ENCODE data around the gene MAP3K7CL.

MAP3K7CL gene

DNA sequence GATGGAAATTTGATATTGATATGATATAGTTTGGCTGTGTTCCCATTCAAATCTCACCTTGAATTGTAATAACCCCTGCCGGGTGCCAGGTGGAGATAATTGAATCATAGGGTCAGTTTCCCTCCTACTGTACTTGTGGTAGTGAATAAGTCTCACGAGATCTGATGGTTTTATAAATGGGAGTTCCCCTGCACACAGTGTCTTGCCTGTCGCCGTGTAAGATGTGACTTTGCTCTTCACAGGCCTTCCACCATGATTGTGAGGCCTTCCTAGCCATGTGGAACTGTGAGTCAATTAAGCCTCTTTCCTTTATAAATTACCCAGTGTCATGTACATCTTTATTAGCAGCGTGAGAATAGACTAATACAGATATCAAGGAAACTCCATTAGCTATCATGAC, 74.6 kb downstream of the MAP3K7CL start:
- TF ChIP-seq SP1 (IDR thresholded peaks at IDR 0.05) = no peak
- TF ChIP-seq SUZ12 (IDR thresholded peaks at IDR 0.05) = no peak
- TF ChIP-seq ZNF384 (IDR thresholded peaks at IDR 0.05) = no peak
- no peak for TF ChIP-seq ARNT (IDR thresholded peaks at IDR 0.05)
- TF ChIP-seq, protein P1, sequence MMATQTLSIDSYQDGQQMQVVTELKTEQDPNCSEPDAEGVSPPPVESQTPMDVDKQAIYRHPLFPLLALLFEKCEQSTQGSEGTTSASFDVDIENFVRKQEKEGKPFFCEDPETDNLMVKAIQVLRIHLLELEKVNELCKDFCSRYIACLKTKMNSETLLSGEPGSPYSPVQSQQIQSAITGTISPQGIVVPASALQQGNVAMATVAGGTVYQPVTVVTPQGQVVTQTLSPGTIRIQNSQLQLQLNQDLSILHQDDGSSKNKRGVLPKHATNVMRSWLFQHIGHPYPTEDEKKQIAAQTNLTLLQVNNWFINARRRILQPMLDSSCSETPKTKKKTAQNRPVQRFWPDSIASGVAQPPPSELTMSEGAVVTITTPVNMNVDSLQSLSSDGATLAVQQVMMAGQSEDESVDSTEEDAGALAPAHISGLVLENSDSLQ (IDR thresholded peaks at IDR 0.05) = no peak
- TF ChIP-seq NFRKB (IDR thresholded peaks at IDR 0.05) = no peak
- TF ChIP-seq FOXK2 (IDR thresholded peaks at IDR 0.05) = no peak
- TF ChIP-seq FOXM1 (IDR thresholded peaks at IDR 0.05; ENCODE audit: borderline replicate concordance) = no peak
- no peak for TF ChIP-seq LEF1 (IDR thresholded peaks at IDR 0.05; ENCODE audit: borderline replicate concordance)
- no peak for TF ChIP-seq FOXA1 (IDR thresholded peaks at IDR 0.05)
- no peak for TF ChIP-seq ELF4 (IDR thresholded peaks at IDR 0.05)
- TF ChIP-seq TARDBP (IDR thresholded peaks at IDR 0.05) = no peak
- TF ChIP-seq L3MBTL2 (conservative IDR thresholded peaks at IDR 0.05) = no peak
- TF ChIP-seq CTBP1 (IDR thresholded peaks at IDR 0.05; ENCODE audit: borderline replicate concordance) = no peak
- no peak for TF ChIP-seq BHLHE40 (IDR thresholded peaks at IDR 0.05; ENCODE audit: borderline replicate concordance)
- no peak for TF ChIP-seq HDGF (IDR thresholded peaks at IDR 0.05; ENCODE audit: borderline replicate concordance)
- no peak for DNase-seq (ENCODE audit: extremely low spot score)
- POLR2A ChIA-PET = no interaction called here
- CTCF ChIA-PET = no interaction called here

DNA sequence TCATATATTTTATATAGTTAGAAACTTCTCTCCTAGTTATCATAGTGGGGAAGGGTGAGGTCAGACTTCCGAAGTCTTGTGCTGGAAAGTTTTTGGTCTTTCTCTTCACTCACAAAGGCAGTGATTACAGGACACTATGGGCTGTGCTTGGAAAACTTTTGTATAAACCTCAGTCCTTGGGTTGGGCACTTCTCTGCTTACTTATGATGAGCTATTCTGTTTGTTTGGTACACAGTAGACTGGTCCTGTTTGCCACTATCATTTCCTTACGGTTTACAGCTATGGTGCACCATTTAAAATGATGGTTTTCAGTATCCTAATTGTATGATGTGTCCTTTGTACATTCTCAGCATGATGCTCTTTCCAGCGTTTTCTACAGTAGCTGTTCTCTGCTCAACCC, 75.5 kb downstream of the MAP3K7CL start:
- no peak for TF ChIP-seq ZNF384 (IDR thresholded peaks at IDR 0.05)
- TF ChIP-seq ELF4 (IDR thresholded peaks at IDR 0.05) = no peak
- no peak for TF ChIP-seq BHLHE40 (IDR thresholded peaks at IDR 0.05; ENCODE audit: borderline replicate concordance)
- no peak for TF ChIP-seq SP1 (IDR thresholded peaks at IDR 0.05)
- TF ChIP-seq SUZ12 (IDR thresholded peaks at IDR 0.05) = no peak
- TF ChIP-seq FOXA1 (IDR thresholded peaks at IDR 0.05) = no peak
- no peak for TF ChIP-seq FOXK2 (IDR thresholded peaks at IDR 0.05)
- TF ChIP-seq LEF1 (IDR thresholded peaks at IDR 0.05; ENCODE audit: borderline replicate concordance) = no peak
- TF ChIP-seq HDGF (IDR thresholded peaks at IDR 0.05; ENCODE audit: borderline replicate concordance) = no peak
- no peak for TF ChIP-seq FOXM1 (IDR thresholded peaks at IDR 0.05; ENCODE audit: borderline replicate concordance)
- no peak for TF ChIP-seq TARDBP (IDR thresholded peaks at IDR 0.05)
- TF ChIP-seq CTBP1 (IDR thresholded peaks at IDR 0.05; ENCODE audit: borderline replicate concordance) = no peak
- no peak for TF ChIP-seq ARNT (IDR thresholded peaks at IDR 0.05)
- no peak for TF ChIP-seq L3MBTL2 (conservative IDR thresholded peaks at IDR 0.05)
- TF ChIP-seq, protein P1 (IDR thresholded peaks at IDR 0.05) = no peak
- TF ChIP-seq NFRKB (IDR thresholded peaks at IDR 0.05) = no peak

DNA sequence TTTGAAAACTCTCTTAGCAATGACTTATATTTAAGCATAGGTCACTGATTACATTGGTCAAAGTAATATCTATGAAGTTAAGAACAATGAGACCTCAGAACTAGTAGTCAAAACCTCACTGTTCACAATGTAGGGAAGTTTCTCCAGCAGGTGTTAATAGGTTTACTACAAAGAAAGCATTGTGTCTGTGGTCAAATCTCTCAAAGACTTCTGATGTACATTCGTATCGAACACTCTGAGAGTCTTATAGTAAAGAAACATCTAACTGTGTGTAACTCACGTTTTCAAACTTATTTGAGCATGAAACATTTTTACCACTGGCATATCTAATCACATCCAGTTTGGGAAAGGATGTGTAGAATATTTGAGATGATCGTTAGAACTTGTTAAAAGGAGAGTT, 76.0 kb downstream of the MAP3K7CL start:
- DNase-seq (ENCODE audit: extremely low spot score) = no peak
- POLR2A ChIA-PET = no interaction called here
- TF ChIP-seq ZNF384 (IDR thresholded peaks at IDR 0.05) = no peak
- TF ChIP-seq SP1 (IDR thresholded peaks at IDR 0.05) = no peak
- TF ChIP-seq HDGF (IDR thresholded peaks at IDR 0.05; ENCODE audit: borderline replicate concordance) = no peak
- no peak for TF ChIP-seq LEF1 (IDR thresholded peaks at IDR 0.05; ENCODE audit: borderline replicate concordance)
- TF ChIP-seq, protein P1 (IDR thresholded peaks at IDR 0.05) = no peak
- no peak for TF ChIP-seq FOXM1 (IDR thresholded peaks at IDR 0.05; ENCODE audit: borderline replicate concordance)
- no peak for TF ChIP-seq CTBP1 (IDR thresholded peaks at IDR 0.05; ENCODE audit: borderline replicate concordance)
- TF ChIP-seq BHLHE40 (IDR thresholded peaks at IDR 0.05; ENCODE audit: borderline replicate concordance) = no peak
- no peak for TF ChIP-seq FOXK2 (IDR thresholded peaks at IDR 0.05)
- TF ChIP-seq FOXA1 (IDR thresholded peaks at IDR 0.05) = no peak
- TF ChIP-seq SUZ12 (IDR thresholded peaks at IDR 0.05) = no peak
- no peak for TF ChIP-seq L3MBTL2 (conservative IDR thresholded peaks at IDR 0.05)
- TF ChIP-seq NFRKB (IDR thresholded peaks at IDR 0.05) = no peak
- TF ChIP-seq ARNT (IDR thresholded peaks at IDR 0.05) = no peak
- CTCF ChIA-PET = no interaction called here

More for the DNA sequence above, 75.5 kb downstream of the MAP3K7CL start:
- DNase-seq (ENCODE audit: extremely low spot score) = no peak
- ChIA-PET CTCF (no interaction called here), POLR2A (no interaction called here)

DNA sequence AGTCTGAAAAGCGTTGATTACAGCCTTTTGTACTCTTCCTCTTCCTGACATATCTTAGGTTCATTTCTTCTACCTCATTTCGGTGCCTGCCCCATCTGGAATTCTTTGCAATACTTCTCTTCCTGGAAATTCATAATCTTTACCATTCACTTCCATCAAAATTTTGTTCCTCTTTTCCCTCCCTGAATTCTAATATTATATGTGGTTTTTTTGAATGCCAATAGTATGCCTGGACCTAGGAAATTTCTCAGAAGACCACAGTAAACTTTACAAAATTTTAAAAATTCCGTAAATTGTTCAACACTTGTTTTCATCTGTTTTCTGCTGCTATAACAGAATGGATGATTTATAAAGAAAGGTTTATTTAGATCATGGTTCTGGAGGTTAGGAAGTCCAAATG, 76.8 kb downstream of the MAP3K7CL start:
- ChIA-PET CTCF (no interaction called here), POLR2A (no interaction called here)

DNA sequence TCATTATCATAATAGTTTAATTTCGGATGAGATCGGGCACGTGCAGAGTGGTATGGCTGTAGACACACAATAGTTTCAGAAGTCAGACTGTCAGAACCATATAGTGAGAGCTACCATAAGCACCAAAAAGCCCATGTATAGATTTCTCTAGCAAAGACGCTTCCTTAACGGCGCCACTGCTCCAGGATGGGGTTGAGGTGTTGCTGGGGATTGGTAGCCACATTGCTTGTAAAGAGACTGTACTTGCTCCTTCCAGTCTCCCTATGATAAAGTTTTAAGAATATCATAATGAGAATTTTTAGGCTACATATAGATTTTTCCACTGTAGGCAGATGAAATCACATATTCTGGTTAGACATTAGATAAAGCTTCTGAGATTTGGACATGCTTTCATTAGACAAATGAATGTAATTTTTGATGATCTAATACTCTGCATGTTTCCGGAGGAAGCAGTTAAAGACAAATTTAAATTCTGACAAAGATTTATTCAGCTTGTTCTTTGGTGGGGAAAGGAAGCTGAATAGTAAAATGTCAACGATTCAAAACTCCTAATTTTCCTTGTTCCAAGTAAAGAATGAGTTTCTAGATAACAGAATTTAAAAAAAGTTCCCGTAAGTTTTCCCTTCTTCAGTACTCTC, 77.7 kb downstream of the MAP3K7CL start:
- TF ChIP-seq HDGF (IDR thresholded peaks at IDR 0.05; ENCODE audit: borderline replicate concordance) = no peak
- TF ChIP-seq L3MBTL2 (conservative IDR thresholded peaks at IDR 0.05) = no peak
- ChIA-PET CTCF (no interaction called here), POLR2A (no interaction called here)
- no peak for DNase-seq (ENCODE audit: extremely low spot score)

More for the DNA sequence above, 76.8 kb downstream of the MAP3K7CL start:
- TF ChIP-seq SP1 (IDR thresholded peaks at IDR 0.05) = no peak
- TF ChIP-seq CTBP1 (IDR thresholded peaks at IDR 0.05; ENCODE audit: borderline replicate concordance) = no peak
- DNase-seq (ENCODE audit: extremely low spot score) = no peak

DNA sequence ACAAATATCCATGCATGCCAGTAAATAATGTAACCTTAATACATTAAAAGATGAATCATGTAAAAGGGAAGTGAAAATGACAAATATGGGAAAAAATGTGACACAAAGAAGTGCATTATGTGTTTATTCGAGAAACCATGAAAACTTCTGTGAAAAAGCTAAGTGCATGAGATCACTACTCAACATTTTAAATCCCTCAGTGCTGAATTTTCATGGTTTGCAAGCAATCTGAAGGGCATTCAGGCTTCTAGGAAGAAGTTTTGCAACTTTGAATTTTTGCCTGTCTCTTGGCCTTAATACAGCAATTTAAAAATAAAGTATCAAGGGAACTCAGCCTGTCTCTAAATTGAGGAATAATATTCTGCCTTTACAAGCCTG, 78.2 kb downstream of the MAP3K7CL start:
- TF ChIP-seq L3MBTL2 (conservative IDR thresholded peaks at IDR 0.05) (no peak), LEF1 (IDR thresholded peaks at IDR 0.05; ENCODE audit: borderline replicate concordance) (no peak), FOXK2 (IDR thresholded peaks at IDR 0.05) (no peak), BHLHE40 (IDR thresholded peaks at IDR 0.05; ENCODE audit: borderline replicate concordance) (no peak), SP1 (IDR thresholded peaks at IDR 0.05) (no peak), ARNT (IDR thresholded peaks at IDR 0.05) (no peak), CTBP1 (IDR thresholded peaks at IDR 0.05; ENCODE audit: borderline replicate concordance) (no peak), SUZ12 (IDR thresholded peaks at IDR 0.05) (no peak), ZNF384 (IDR thresholded peaks at IDR 0.05) (no peak), FOXM1 (IDR thresholded peaks at IDR 0.05; ENCODE audit: borderline replicate concordance) (no peak)
- TF ChIP-seq, protein P1 (IDR thresholded peaks at IDR 0.05) = no peak
- ChIA-PET CTCF (no interaction called here), POLR2A (no interaction called here)
- DNase-seq (ENCODE audit: extremely low spot score) = no peak

Data from HEK293T (cell line).